DMS153 treated with DMSO at 0.1 percent for 48 hours (cell line): Measurements from ENCODE around the gene DRAXIN.
A peak's percentile ranks its signal among the peaks of the same experiment; 100 is the strongest.

Source experiments
- DNase-seq: peaks from one replicate; lab custom pipeline; 2025; ENCODE audit not compliant: unreplicated experiment; lab: John Stamatoyannopoulos, UW

The DRAXIN gene

GRCh38 chr1:11691302-11691914, at the start of gene DRAXIN:
TSS of gene DRAXIN (plus strand) at chr1:11691710. CDS start at chr1:11706259, 14,549 bp downstream.
- DNase-seq, result peak; percentile 48

- no peak for DNase-seq
These were observed 49.7 kb upstream of the DRAXIN start for GRCh38 chr1:11641776-11642305.

GRCh38 chr1:11642418-11643017, 49.0 kb upstream of the DRAXIN start:
- DNase-seq, result peak; percentile 82

- no peak for DNase-seq
These were observed 47.7 kb upstream of the DRAXIN start for GRCh38 chr1:11643782-11644181.

GRCh38 chr1:11645270-11645669, 46.2 kb upstream of the DRAXIN start:
- DNase-seq, result no peak

- DNase-seq, result peak; percentile 79
These were observed 45.7 kb upstream of the DRAXIN start for GRCh38 chr1:11645670-11646265.

- no peak for DNase-seq
These were observed 45.2 kb upstream of the DRAXIN start for GRCh38 chr1:11646317-11646716.

GRCh38 chr1:11647333-11647732, 44.2 kb upstream of the DRAXIN start:
- DNase-seq, result no peak

GRCh38 chr1:11648039-11648438, 43.5 kb upstream of the DRAXIN start:
- no peak for DNase-seq

GRCh38 chr1:11648732-11649158, 42.8 kb upstream of the DRAXIN start:
- DNase-seq, result peak; percentile 25

- DNase-seq, result no peak
These were observed 42.3 kb upstream of the DRAXIN start for GRCh38 chr1:11649237-11649623.

GRCh38 chr1:11649624-11650330, 41.7 kb upstream of the DRAXIN start:
- no peak for DNase-seq

GRCh38 chr1:11650331-11650991, 41.0 kb upstream of the DRAXIN start:
- DNase-seq, result peak; percentile 76

GRCh38 chr1:11651017-11651416, 40.5 kb upstream of the DRAXIN start:
- DNase-seq, result no peak

- no peak for DNase-seq
These were observed 39.2 kb upstream of the DRAXIN start for GRCh38 chr1:11652203-11652780.

GRCh38 chr1:11653101-11653860, 38.2 kb upstream of the DRAXIN start:
- DNase-seq, result no peak

GRCh38 chr1:11653861-11654136, 37.7 kb upstream of the DRAXIN start:
- DNase-seq, result no peak

GRCh38 chr1:11654137-11654938, 37.2 kb upstream of the DRAXIN start, which contains the start of the genes FBXO2 and FBXO44:
TSS of gene FBXO2 (minus strand) at chr1:11654429. CDS start at chr1:11654340, 89 bp downstream.
TSS of gene FBXO44 (plus strand) at chr1:11654877. CDS start at chr1:11655836, 959 bp downstream.
- no peak for DNase-seq
